Occipital lobe (tissue), 2 donors: ENCODE data around the gene UNC13D. TPM values are rescaled to one million over a fixed set of nuclear protein-coding genes. Genes with fewer than 3 reads are reported as not detected.
"Not testable (repeated sequence)": the region's sequence is repeated elsewhere in the genome, so short reads cannot be mapped to it uniquely, and the experiment has no call there.

Experiments used
- DNase-seq: peaks from one replicate; lab custom pipeline; 2025; lab: John Stamatoyannopoulos, UW
- total RNA-seq: library from RNA; depleted of rRNA; stranded (reverse); fragments of >200 nt; gene quantifications from one replicate; pipeline ENCODE4 v1.2.3, GENCODE V29; 2014

Gene UNC13D
- 1.1 TPM for total RNA-seq

GRCh38 chr17:75843577-75844529, at the start of gene UNC13D:
Gene UNC13D, minus strand, starts transcription at chr17:75844404. Its CDS starts 67 bp downstream, at chr17:75844337.
- DNase-seq: no peak

- DNase-seq: no peak
Measured at GRCh38 chr17:75893305-75894048, 49.3 kb upstream of the UNC13D start.

- no peak for DNase-seq
Measured at GRCh38 chr17:75892556-75893224, 48.5 kb upstream of the UNC13D start.

- DNase-seq: no peak
Measured at GRCh38 chr17:75891605-75892555, 47.7 kb upstream of the UNC13D start.

- no peak for DNase-seq
Measured at GRCh38 chr17:75891022-75891604, 46.9 kb upstream of the UNC13D start.

- no peak for DNase-seq
Measured at GRCh38 chr17:75889454-75889853, 45.2 kb upstream of the UNC13D start.

- DNase-seq: no peak
Measured at GRCh38 chr17:75888484-75888883, 44.3 kb upstream of the UNC13D start.

GRCh38 chr17:75885860-75886259, 41.7 kb upstream of the UNC13D start:
- not testable (repeated sequence) for DNase-seq

GRCh38 chr17:75885431-75885830, 41.2 kb upstream of the UNC13D start:
- no peak for DNase-seq

GRCh38 chr17:75881678-75882454, 37.7 kb upstream of the UNC13D start:
- no peak for DNase-seq

GRCh38 chr17:75880266-75880665, 36.1 kb upstream of the UNC13D start:
- DNase-seq: no peak

- DNase-seq: peak; percentile 38
Measured at GRCh38 chr17:75878174-75878998, 34.2 kb upstream of the UNC13D start, which contains the start of gene TRIM47. Gene TRIM47, minus strand, starts transcription at chr17:75878581. Its CDS starts 33 bp downstream, at chr17:75878548.

GRCh38 chr17:75877752-75878173, 33.6 kb upstream of the UNC13D start:
- peak; percentile 39 for DNase-seq

GRCh38 chr17:75876938-75877751, 32.9 kb upstream of the UNC13D start:
- peak; percentile 72 for DNase-seq

- no peak for DNase-seq
Measured at GRCh38 chr17:75876190-75876937, 32.2 kb upstream of the UNC13D start.

GRCh38 chr17:75875940-75876189, 31.7 kb upstream of the UNC13D start:
- DNase-seq: peak; percentile 47
